ENCODE data around the gene SLC8A2. TPM values are rescaled to one million over a fixed set of nuclear protein-coding genes. Genes with fewer than 3 reads are reported as not detected.
A peak's percentile ranks its signal among the peaks of the same experiment; 100 is the strongest.

SLC8A2 gene
- total and polyA plus RNA-seq, 4 donors = 3.2 to 37.5 (median 23.4) TPM

DNA sequence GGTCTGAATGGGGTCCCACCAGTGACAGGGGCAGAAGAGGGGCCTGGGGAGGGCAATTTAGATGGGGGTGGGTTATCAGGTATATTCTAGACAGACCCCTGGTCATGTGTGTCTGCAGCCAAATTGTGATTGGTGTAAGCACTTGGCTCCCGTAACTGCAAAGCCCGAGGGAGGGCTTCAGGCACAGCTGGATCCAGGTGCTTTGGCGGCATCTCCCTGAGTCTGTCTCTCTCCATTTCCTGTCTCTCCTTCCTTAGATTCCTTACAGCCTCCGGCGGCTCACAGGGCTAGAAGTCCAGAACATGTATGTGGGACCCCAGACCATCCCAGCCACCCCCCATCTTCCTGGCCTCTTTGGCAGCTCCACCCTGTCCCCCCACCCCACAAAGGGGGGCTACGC, 91.1 kb downstream of the SLC8A2 start:
- Histone ChIP-seq H3K36me3 (ENCODE audit: control insufficient read depth, insufficient read depth, low read length) (peaks cover 68% of the 10 kb centered on the region), H3K4me1 (ENCODE audit: control insufficient read depth, insufficient read depth, low read length) (peaks cover 12% of the 10 kb centered on the region), H3K27ac (ENCODE audit: low read depth, low read length) (no peak overlapping the region), H3K4me3 (ENCODE audit: low read depth, low read length) (no peak overlapping the region), H3K27me3 (ENCODE audit: control insufficient read depth, insufficient read depth, low read length) (no peaks in the 10 kb centered on the region), H3K9me3 (ENCODE audit: control insufficient read depth, insufficient read depth, low read length) (no peaks in the 10 kb centered on the region)
- 97% methylated on average over 4 of the region's 6 CpGs for WGBS (ENCODE audit: insufficient coverage)
- no peak for DNase-seq (ENCODE audit: low read depth in 4 of 6, low spot score in 6 of 6)

DNA sequence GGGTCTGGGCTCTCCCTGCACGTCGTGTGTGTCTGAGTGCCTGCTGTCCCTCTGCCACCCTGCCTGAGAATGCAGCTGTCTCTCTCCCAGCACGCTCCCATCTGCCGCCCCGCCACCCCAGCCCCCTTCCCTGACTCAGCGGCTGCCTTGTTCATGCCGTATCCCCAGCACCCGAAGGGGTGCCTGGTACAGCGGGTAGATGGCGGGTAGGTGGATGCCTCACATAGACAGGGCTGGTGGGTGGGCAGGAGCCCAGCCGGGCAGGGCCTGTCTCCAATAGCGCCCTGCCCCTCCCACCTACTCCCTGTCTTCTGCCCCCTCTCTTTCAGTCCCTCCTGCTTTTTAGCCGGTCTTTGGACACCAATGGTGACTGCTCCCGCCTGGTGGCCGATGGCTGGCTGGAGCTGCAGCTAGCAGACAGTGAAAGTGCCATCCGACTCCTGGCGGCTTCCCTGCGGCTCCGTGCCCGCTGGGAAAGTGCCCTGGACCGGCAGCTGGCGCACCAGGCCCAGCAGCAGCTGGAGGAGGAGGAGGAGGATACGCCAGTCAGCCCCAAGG, 92.2 kb downstream of the SLC8A2 start:
- DNase-seq (ENCODE audit: low read depth in 4 of 6, low spot score in 6 of 6) = peak in 2 of 6 donors; percentile 34 to 71
- WGBS (ENCODE audit: insufficient coverage) = 51% methylated on average over 20 of the region's 23 CpGs
- H3K4me1 ChIP-seq (ENCODE audit: control insufficient read depth, insufficient read depth, low read length) = peaks cover 12% of the 10 kb centered on the region
- no peaks in the 10 kb centered on the region for H3K27me3 ChIP-seq (ENCODE audit: control insufficient read depth, insufficient read depth, low read length)
- H3K27ac ChIP-seq (ENCODE audit: low read depth, low read length) = no peak overlapping the region
- H3K36me3 ChIP-seq (ENCODE audit: control insufficient read depth, insufficient read depth, low read length) = peaks cover 79% of the 10 kb centered on the region
- no peaks in the 10 kb centered on the region for H3K9me3 ChIP-seq (ENCODE audit: control insufficient read depth, insufficient read depth, low read length)
- no peak overlapping the region for H3K4me3 ChIP-seq (ENCODE audit: low read depth, low read length)

DNA sequence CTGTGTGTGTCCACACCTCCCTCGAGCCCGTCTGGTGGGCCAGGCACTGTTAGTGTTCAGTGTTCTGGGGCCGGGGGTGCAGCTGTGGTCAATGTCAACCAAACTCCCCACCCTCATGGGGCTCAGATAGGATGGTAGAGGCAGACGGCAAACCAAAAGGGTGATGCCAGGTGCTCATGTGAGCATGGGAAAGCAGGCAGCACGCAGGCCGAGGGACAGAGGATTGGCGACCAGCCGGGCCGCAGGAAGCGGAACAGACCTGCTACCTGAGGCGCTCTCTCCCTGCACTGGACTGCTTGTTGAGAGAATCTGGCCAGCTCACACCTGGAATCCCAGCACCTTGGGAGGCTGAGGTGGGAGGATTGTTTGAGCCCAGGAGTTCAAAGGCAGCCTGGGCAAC, 93.4 kb downstream of the SLC8A2 start:
- no peak overlapping the region for H3K27ac ChIP-seq (ENCODE audit: low read depth, low read length)
- 98% methylated on average over 7 of the region's 11 CpGs for WGBS (ENCODE audit: insufficient coverage)
- DNase-seq (ENCODE audit: low read depth in 4 of 6, low spot score in 6 of 6) = no peak

More for the DNA sequence above, 93.4 kb downstream of the SLC8A2 start:
- H3K9me3 ChIP-seq (ENCODE audit: control insufficient read depth, insufficient read depth, low read length) = no peaks in the 10 kb centered on the region
- H3K27me3 ChIP-seq (ENCODE audit: control insufficient read depth, insufficient read depth, low read length) = no peaks in the 10 kb centered on the region
- peaks cover 12% of the 10 kb centered on the region for H3K4me1 ChIP-seq (ENCODE audit: control insufficient read depth, insufficient read depth, low read length)
- H3K4me3 ChIP-seq (ENCODE audit: low read depth, low read length) = no peak overlapping the region
- peaks cover 92% of the 10 kb centered on the region for H3K36me3 ChIP-seq (ENCODE audit: control insufficient read depth, insufficient read depth, low read length)

Other genes with a start within 250 kb of the SLC8A2 start
- 1 to 10 TPM; 2.8 to 5.3 TPM for gene BBC3, start 240.7 kb downstream of the SLC8A2 start, total RNA-seq
- gene BBC3, start 240.7 kb downstream of the SLC8A2 start, polyA plus RNA-seq (ENCODE audit: insufficient read length in 2 of 2) = 10 to 100 TPM; 13.3 to 15.2 TPM
- gene CCDC9, start 215.4 kb downstream of the SLC8A2 start, total RNA-seq = 1 to 10 TPM; 4.3 to 9.7 TPM
- gene CCDC9, start 215.4 kb downstream of the SLC8A2 start, polyA plus RNA-seq (ENCODE audit: insufficient read length in 2 of 2) = 10 to 100 TPM; 20.4 to 25.3 TPM
- gene INAFM1, start 197.0 kb downstream of the SLC8A2 start, total RNA-seq = 1 to 10 TPM; 1.6 to 9.6 TPM
- 10 to 100 TPM; 23.0 to 29.2 TPM for gene INAFM1, start 197.0 kb downstream of the SLC8A2 start, polyA plus RNA-seq (ENCODE audit: insufficient read length in 2 of 2)
- gene C5AR1, start 162.0 kb downstream of the SLC8A2 start, total RNA-seq = 1 to 10 TPM; 2.0 to 4.8 TPM
- 1 to 10 TPM; 3.0 to 3.5 TPM for gene C5AR1, start 162.0 kb downstream of the SLC8A2 start, polyA plus RNA-seq (ENCODE audit: insufficient read length in 2 of 2)
- gene C5AR2, start 139.7 kb downstream of the SLC8A2 start, total RNA-seq = 1 to 10 TPM in 1 of 2 donors, under 1 TPM in 1; 0.99 to 1.8 TPM
- under 1 TPM; 0.49 to 0.51 TPM for gene C5AR2, start 139.7 kb downstream of the SLC8A2 start, polyA plus RNA-seq (ENCODE audit: insufficient read length in 2 of 2)
- gene DHX34, start 122.6 kb downstream of the SLC8A2 start, total RNA-seq = 10 to 100 TPM in 1 of 2 donors, 1 to 10 TPM in 1; 7.1 to 11.1 TPM
- gene DHX34, start 122.6 kb downstream of the SLC8A2 start, polyA plus RNA-seq (ENCODE audit: insufficient read length in 2 of 2) = 10 to 100 TPM; 17.9 to 18.9 TPM
- gene MEIS3, start 52.4 kb downstream of the SLC8A2 start, total RNA-seq = 10 to 100 TPM; 35.4 to 48.1 TPM
- 100 to 1,000 TPM; 115 to 117 TPM for gene MEIS3, start 52.4 kb downstream of the SLC8A2 start, polyA plus RNA-seq (ENCODE audit: insufficient read length in 2 of 2)
- 1 to 10 TPM; 7.1 to 9.8 TPM for gene KPTN, start 12.3 kb upstream of the SLC8A2 start, total RNA-seq
- gene KPTN, start 12.3 kb upstream of the SLC8A2 start, polyA plus RNA-seq (ENCODE audit: insufficient read length in 2 of 2) = 10 to 100 TPM; 25.2 to 29.0 TPM
- 10 to 100 TPM; 60.6 to 69.6 TPM for gene NAPA, start 43.2 kb upstream of the SLC8A2 start, total RNA-seq
- 100 to 1,000 TPM; 192 to 203 TPM for gene NAPA, start 43.2 kb upstream of the SLC8A2 start, polyA plus RNA-seq (ENCODE audit: insufficient read length in 2 of 2)
- under 1 TPM; 0.22 to 0.50 TPM for gene ZNF541, start 101.3 kb upstream of the SLC8A2 start, total RNA-seq
- gene ZNF541, start 101.3 kb upstream of the SLC8A2 start, polyA plus RNA-seq (ENCODE audit: insufficient read length in 2 of 2) = under 1 TPM; 0.41 to 0.59 TPM
- 1 to 10 TPM; 2.7 to 4.7 TPM for gene BICRA, start 137.2 kb upstream of the SLC8A2 start, total RNA-seq
- 10 to 100 TPM; 19.0 to 24.4 TPM for gene BICRA, start 137.2 kb upstream of the SLC8A2 start, polyA plus RNA-seq (ENCODE audit: insufficient read length in 2 of 2)
- gene EHD2, start 241.5 kb upstream of the SLC8A2 start, total RNA-seq = 10 to 100 TPM; 17.1 to 23.5 TPM
- gene EHD2, start 241.5 kb upstream of the SLC8A2 start, polyA plus RNA-seq (ENCODE audit: insufficient read length in 2 of 2) = 10 to 100 TPM; 16.0 to 26.4 TPM